ENCODE measurements around the gene RANGRF.

The RANGRF gene

GRCh38 chr17:8264836-8265542, 23.5 kb upstream of the RANGRF start:
- Histone ChIP-seq H3K36me3 (ENCODE audit: insufficient read depth, low read length) (peaks cover 93% of the 10 kb centered on the region), H4K20me1 (ENCODE audit: insufficient read depth, low read length) (no peaks in the 10 kb centered on the region), H3K9me2 (ENCODE audit: low read depth, low read length) (no peaks in the 10 kb centered on the region), H3K9ac (ENCODE audit: low read length) (no peak overlapping the region), H3K9me3 (ENCODE audit: low read length) (no peaks in the 10 kb centered on the region), H3K4me3 (ENCODE audit: low read depth, low read length, poor library complexity, severe bottlenecking) (no peak overlapping the region), H3K4me2 (ENCODE audit: low read length) (no peak overlapping the region), H3K27me3 (ENCODE audit: insufficient read depth, low read length) (no peaks in the 10 kb centered on the region), H3K4me1 (ENCODE audit: insufficient read depth, low read length, severe bottlenecking) (no peaks in the 10 kb centered on the region), H2AFZ (ENCODE audit: low read length) (no peak overlapping the region), H3K79me2 (ENCODE audit: insufficient read depth, low read length) (no peaks in the 10 kb centered on the region), H3K27ac (ENCODE audit: low read depth, low read length, poor library complexity, severe bottlenecking) (no peak overlapping the region), H3F3A (ENCODE audit: insufficient read depth, low read length) (no peaks in the 10 kb centered on the region)
- TF ChIP-seq EZH2 (IDR thresholded peaks at IDR 0.05; ENCODE audit: borderline replicate concordance, low read length) (no peak), CTCF (IDR thresholded peaks at IDR 0.05; ENCODE audit: low read length) (no peak)

GRCh38 chr17:8266648-8267479, 21.6 kb upstream of the RANGRF start:
- Histone ChIP-seq H3K27me3 (ENCODE audit: insufficient read depth, low read length) (no peaks in the 10 kb centered on the region), H3K9me3 (ENCODE audit: low read length) (no peaks in the 10 kb centered on the region), H3K4me1 (ENCODE audit: insufficient read depth, low read length, severe bottlenecking) (no peaks in the 10 kb centered on the region), H3K79me2 (ENCODE audit: insufficient read depth, low read length) (no peaks in the 10 kb centered on the region), H2AFZ (ENCODE audit: low read length) (no peak overlapping the region), H4K20me1 (ENCODE audit: insufficient read depth, low read length) (no peaks in the 10 kb centered on the region), H3K4me3 (ENCODE audit: low read depth, low read length, poor library complexity, severe bottlenecking) (no peak overlapping the region), H3K9ac (ENCODE audit: low read length) (no peak overlapping the region), H3F3A (ENCODE audit: insufficient read depth, low read length) (no peaks in the 10 kb centered on the region), H3K9me2 (ENCODE audit: low read depth, low read length) (no peaks in the 10 kb centered on the region), H3K27ac (ENCODE audit: low read depth, low read length, poor library complexity, severe bottlenecking) (no peak overlapping the region), H3K36me3 (ENCODE audit: insufficient read depth, low read length) (peaks cover 90% of the 10 kb centered on the region), H3K4me2 (ENCODE audit: low read length) (no peak overlapping the region)
- TF ChIP-seq CTCF (IDR thresholded peaks at IDR 0.05; ENCODE audit: low read length): no peak
- no peak for TF ChIP-seq EZH2 (IDR thresholded peaks at IDR 0.05; ENCODE audit: borderline replicate concordance, low read length)

DNA sequence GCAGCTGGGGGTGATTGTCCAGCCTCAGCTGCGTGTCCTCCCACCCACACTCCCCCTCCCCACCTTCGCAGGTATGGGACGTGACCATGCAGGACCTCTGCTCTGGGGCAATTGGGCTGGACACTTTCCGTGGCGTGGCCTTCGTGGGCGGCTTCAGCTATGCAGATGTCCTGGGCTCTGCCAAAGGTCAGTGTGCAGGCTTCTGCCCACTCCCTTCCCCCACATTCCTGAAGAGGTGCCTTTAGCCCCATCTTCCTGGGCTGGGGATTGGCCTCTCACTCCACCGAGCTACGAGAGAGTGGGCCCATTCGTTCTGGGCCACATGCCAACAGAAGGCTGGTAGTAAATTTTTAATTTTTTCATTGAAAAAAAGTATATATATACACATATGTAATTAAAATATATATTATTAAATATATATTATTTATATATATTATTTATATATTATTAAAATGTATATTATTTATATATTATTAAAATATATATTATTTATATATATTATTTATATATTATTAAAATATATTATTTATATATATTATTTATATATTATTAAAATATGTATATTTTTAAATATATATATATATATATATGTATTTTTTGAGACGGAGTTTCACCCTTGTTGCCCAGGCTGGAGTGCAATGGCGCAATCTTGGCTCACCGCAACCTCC, 20.9 kb upstream of the RANGRF start:
- Histone ChIP-seq H3K4me3 (ENCODE audit: low read depth, low read length, poor library complexity, severe bottlenecking) (no peak overlapping the region), H3K9me3 (ENCODE audit: low read length) (no peaks in the 10 kb centered on the region), H2AFZ (ENCODE audit: low read length) (no peak overlapping the region), H3F3A (ENCODE audit: insufficient read depth, low read length) (no peaks in the 10 kb centered on the region), H4K20me1 (ENCODE audit: insufficient read depth, low read length) (no peaks in the 10 kb centered on the region), H3K4me1 (ENCODE audit: insufficient read depth, low read length, severe bottlenecking) (no peaks in the 10 kb centered on the region), H3K4me2 (ENCODE audit: low read length) (no peak overlapping the region), H3K27ac (ENCODE audit: low read depth, low read length, poor library complexity, severe bottlenecking) (no peak overlapping the region), H3K79me2 (ENCODE audit: insufficient read depth, low read length) (no peaks in the 10 kb centered on the region), H3K27me3 (ENCODE audit: insufficient read depth, low read length) (no peaks in the 10 kb centered on the region), H3K36me3 (ENCODE audit: insufficient read depth, low read length) (peaks cover 84% of the 10 kb centered on the region), H3K9me2 (ENCODE audit: low read depth, low read length) (no peaks in the 10 kb centered on the region), H3K9ac (ENCODE audit: low read length) (no peak overlapping the region)
- no peak for TF ChIP-seq EZH2 (IDR thresholded peaks at IDR 0.05; ENCODE audit: borderline replicate concordance, low read length)
- no peak for TF ChIP-seq CTCF (IDR thresholded peaks at IDR 0.05; ENCODE audit: low read length)
